ENCODE data around the gene SDK2.

DNA sequence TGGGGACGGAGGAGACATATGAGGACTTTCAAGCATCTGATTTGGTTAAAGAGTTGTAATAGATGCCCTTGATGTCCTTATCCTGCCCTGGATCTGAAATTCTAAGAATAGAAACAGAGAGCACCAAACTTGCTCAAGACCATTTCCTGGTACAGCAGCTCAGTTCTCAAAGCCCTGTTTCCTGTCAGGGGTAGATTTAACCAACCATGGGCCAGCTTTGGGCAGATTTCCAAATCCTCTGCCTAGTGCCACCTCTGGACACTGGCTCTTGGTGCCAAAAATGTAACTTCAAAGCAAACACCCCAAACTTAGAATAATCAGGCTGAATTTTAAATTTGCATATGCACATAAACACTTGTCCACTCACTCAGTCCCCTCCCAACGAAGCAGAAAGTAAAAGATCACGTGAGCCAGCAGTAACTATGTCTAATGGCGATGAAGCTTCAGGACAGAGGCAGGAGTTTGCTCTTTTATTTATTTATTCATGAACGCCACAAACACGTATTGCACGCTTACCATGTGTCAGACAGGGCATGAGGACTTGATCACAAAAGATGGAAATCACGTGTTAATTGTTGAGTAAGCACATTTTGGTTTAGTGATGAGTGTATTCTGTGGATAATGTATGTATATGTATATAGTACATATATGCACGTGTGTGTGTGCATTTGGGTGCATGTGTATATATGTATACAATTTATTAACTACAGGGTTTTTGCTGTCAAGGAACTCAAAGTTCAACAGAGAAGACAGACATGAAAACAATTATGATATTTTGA, 23.1 kb upstream of the SDK2 start:
- TF ChIP-seq CTCF (IDR thresholded peaks at IDR 0.05; ENCODE audit: insufficient read depth, low read depth, low read length) (no peak), EZH2 (IDR thresholded peaks at IDR 0.05; ENCODE audit: insufficient read depth, low read length) (no peak)
